Activated naive CD8-positive, alpha-beta T cell treated with anti-CD3 and anti-CD28 coated beads, Interleukin-2, amount 10 ng/mL, durations not matched to agents 7 days and 5 days (primary cell): ENCODE measurements around the gene TRHDE. TPM values are rescaled to one million over a fixed set of nuclear protein-coding genes. Genes with fewer than 3 reads are reported as not detected.
"Not testable (repeated sequence)": the region's sequence is repeated elsewhere in the genome, so short reads cannot be mapped to it uniquely, and the experiment has no call there.

Source experiments
- ATAC-seq: fragments of 150-1000 bp; cut with Tn5 transposase; one replicate; pipeline ENCODE4 v1.10.0; 2021; ENCODE audit warnings: low read depth, moderate library complexity
- POLR2A ChIA-PET: fragments of 350-600 bp; sonication (Branson Sonifier 250); formaldehyde crosslinking; loops from one replicate; lab custom pipeline; 2021; ENCODE audit warnings: antibody characterized with exemption; lab: Charles Lee
- DNase-seq: peaks from one replicate; pipeline ENCODE4 v3.0.0; 2021
- H3K27ac Mint-ChIP-seq: one replicate; pipeline ENCODE4 v1.8.0; 2022; ENCODE audit warnings: mild to moderate bottlenecking, mixed read lengths
- H3K27me3 Mint-ChIP-seq: one replicate; pipeline ENCODE4 v1.8.0; 2022; ENCODE audit warnings: mild to moderate bottlenecking, moderate library complexity, mixed read lengths
- H3K36me3 Mint-ChIP-seq: one replicate; pipeline ENCODE4 v1.8.0; 2021; ENCODE audit warnings: mild to moderate bottlenecking, mixed read lengths
- H3K4me1 Mint-ChIP-seq: one replicate; pipeline ENCODE4 v1.8.0; 2021; ENCODE audit warnings: mixed read lengths
- H3K4me3 Mint-ChIP-seq: one replicate; pipeline ENCODE4 v1.8.0; 2022; ENCODE audit warnings: mild to moderate bottlenecking, moderate library complexity, mixed read lengths
- H3K9me3 Mint-ChIP-seq: one replicate; pipeline ENCODE4 v1.8.0; 2021; ENCODE audit warnings: mixed read lengths
- total RNA-seq, 2 experiments: library from RNA; stranded (reverse); gene quantifications; one replicate each; pipeline ENCODE4 v1.2.3, GENCODE V29; 2021

TRHDE gene
- total RNA-seq, 2 experiments from 2014 or later: not detected

DNA sequence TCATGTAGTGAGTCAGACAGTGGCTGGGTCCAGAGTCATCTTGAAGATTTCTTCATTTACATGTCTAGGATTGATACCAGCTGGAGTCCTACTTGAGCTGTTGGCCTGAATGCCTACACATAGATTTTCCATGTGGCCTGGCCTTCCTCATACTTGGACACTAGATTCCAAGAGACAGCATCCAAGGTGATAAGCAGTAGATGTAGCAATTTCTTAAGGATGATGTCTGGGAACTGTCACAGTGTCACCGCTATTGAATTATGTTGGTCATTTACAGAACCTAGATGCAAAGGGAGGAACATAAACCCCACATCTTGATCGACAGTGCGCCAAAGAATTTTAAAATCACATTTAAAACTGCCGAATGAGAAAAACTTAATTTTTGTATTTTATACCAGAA is 412.3 kb downstream of the TRHDE start:
- H3K36me3 Mint-ChIP-seq: no peaks in the 10 kb centered on the region
- no peak overlapping the region for H3K27ac Mint-ChIP-seq
- no peak for ATAC-seq
- POLR2A ChIA-PET: no interaction called here
- H3K27me3 Mint-ChIP-seq: no peaks in the 10 kb centered on the region
- no peaks in the 10 kb centered on the region for H3K9me3 Mint-ChIP-seq
- DNase-seq: no peak
- no peaks in the 10 kb centered on the region for H3K4me1 Mint-ChIP-seq
- H3K4me3 Mint-ChIP-seq: no peak overlapping the region

DNA sequence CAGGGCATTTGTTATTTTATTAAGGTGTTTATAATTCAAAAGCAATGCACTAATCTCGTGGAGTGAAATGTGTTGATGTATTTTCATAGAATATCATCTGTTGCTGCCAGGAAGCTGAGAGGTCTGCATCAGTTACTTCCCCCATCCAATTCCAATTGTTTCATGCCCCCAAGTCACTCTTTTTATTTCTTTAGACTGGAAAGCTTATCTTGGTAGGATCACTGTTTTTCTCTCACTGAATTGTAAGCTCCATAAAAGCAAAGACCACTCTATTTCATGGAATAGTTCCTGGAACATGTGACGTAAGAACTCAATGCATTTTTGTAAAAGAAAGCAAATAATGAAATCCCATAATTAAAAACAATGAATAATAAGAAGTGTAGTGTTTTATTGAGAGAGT is 420.2 kb downstream of the TRHDE start:
- peaks cover 2% of the 10 kb centered on the region for H3K9me3 Mint-ChIP-seq
- H3K4me1 Mint-ChIP-seq: no peaks in the 10 kb centered on the region
- no peak for DNase-seq
- no peak overlapping the region for H3K4me3 Mint-ChIP-seq
- no peak overlapping the region for H3K27ac Mint-ChIP-seq
- H3K36me3 Mint-ChIP-seq: no peaks in the 10 kb centered on the region
- no peaks in the 10 kb centered on the region for H3K27me3 Mint-ChIP-seq
- POLR2A ChIA-PET: no interaction called here
- ATAC-seq: no peak

DNA sequence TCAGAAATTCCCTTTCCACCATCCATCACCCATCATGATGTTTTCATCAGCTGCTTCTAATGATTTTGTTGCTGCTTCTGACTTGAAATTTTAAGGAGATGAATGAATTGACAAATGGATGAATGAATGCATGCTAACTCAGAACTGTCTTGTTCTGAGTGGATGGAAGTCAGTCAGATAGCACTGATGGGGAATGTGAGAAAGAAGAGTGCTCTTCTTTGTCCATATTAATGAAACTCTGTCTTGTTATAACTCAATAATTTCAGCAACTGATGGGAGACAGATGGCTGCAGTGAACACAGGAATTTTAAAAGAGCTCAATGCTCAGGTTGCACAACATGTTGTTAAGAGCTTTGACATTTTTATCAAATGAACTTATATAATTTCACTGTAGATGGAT is 422.0 kb downstream of the TRHDE start:
- POLR2A ChIA-PET: no interaction called here

DNA sequence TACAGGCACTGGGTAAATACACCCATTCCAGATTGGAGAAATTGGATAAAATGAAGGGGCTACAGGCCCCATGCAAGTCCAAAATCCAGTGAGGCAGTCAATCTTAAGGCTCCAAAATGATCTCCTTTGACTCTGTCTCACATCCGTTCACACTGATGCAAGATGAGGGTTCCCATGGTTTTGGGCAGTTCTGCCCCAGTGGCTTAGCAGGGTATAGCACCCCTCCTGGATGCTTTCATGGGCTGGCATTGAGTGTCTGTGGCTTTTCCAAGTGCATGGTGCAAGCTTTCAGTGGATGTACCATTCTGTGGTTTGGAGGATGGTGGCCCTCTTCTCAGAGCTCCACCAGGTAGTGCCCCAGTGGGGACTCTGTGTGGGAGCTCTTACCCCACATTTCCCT is 427.2 kb downstream of the TRHDE start:
- no peak for DNase-seq
- H3K4me1 Mint-ChIP-seq: no peaks in the 10 kb centered on the region
- POLR2A ChIA-PET: no interaction called here
- H3K4me3 Mint-ChIP-seq: no peak overlapping the region
- no peaks in the 10 kb centered on the region for H3K36me3 Mint-ChIP-seq
- no peaks in the 10 kb centered on the region for H3K27me3 Mint-ChIP-seq
- no peak overlapping the region for H3K27ac Mint-ChIP-seq
- H3K9me3 Mint-ChIP-seq: peaks cover 9% of the 10 kb centered on the region
- no peak for ATAC-seq

More for the DNA sequence above, 422.0 kb downstream of the TRHDE start:
- Mint-ChIP-seq H3K4me1 (no peaks in the 10 kb centered on the region), H3K36me3 (no peaks in the 10 kb centered on the region), H3K27me3 (no peaks in the 10 kb centered on the region), H3K9me3 (peaks cover 4% of the 10 kb centered on the region), H3K4me3 (no peak overlapping the region), H3K27ac (no peak overlapping the region)
- ATAC-seq: no peak
- DNase-seq: no peak

DNA sequence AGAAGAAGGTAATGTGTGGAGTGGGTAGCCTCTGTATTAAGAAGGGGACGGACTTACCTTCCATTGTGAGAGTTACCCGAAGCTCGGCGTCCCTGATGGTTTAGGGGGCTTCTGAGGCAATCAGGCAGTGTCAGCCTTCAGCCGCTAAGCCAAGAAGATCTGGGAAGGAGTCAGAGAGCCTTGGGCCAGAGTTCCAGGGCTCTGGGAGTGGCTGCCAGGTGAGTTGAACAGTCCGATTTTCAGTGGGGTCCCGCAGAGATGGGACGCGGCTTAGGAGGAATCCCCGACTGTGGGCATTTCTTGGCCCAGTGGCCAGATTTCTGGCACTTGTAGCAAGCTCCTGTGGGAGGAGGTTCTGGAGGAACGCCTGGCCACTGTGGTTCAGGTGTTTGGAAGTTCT is 439.9 kb downstream of the TRHDE start:
- H3K27me3 Mint-ChIP-seq, ATAC-seq, POLR2A ChIA-PET, H3K9me3 Mint-ChIP-seq, H3K4me1 Mint-ChIP-seq, H3K36me3 Mint-ChIP-seq, DNase-seq, H3K27ac Mint-ChIP-seq, H3K4me3 Mint-ChIP-seq: not testable (repeated sequence)

DNA sequence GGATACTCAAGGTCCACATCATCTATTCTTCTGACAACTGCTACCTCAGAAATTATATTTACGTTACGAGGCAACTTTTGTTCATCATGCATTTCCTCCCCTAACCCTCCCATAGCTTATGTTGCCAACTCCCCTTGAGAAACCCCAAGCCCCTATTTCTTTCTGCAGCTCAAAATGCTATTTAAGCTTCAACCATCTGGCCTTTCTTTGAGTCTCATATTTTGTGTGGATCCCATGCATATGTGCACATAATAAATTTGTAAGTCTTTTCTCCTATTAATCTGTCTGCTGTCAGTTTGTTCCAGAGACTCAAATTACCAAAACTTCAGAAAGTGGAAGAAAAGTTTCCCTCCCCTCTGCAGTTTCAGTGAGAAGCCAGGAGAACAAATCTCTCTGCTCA is 444.1 kb downstream of the TRHDE start:
- Mint-ChIP-seq H3K27ac (no peak overlapping the region), H3K27me3 (no peaks in the 10 kb centered on the region), H3K4me1 (no peaks in the 10 kb centered on the region), H3K4me3 (no peak overlapping the region), H3K9me3 (no peaks in the 10 kb centered on the region), H3K36me3 (no peaks in the 10 kb centered on the region)
- POLR2A ChIA-PET: no interaction called here
- DNase-seq (no peak), ATAC-seq (no peak)

DNA sequence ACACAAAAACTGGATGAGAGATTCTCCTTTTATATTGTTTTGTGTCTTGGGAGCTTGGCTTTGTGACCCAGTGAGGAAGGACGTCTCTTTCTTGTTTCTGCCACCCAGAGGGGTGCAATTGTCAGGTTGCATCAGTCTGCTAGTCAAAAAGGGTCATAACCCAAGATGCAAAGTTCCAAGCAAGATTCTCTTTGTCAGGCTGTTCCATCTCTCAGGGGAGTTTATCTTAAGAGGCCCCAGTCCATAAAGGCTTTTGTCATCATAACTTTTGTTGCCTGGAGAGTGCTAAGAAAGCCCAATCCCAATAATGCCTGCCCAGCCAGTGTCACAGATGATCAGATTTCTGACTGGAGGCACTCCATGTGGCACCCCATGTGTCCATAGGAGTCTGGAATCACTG is 444.9 kb downstream of the TRHDE start:
- DNase-seq: no peak
- Mint-ChIP-seq H3K36me3 (no peaks in the 10 kb centered on the region), H3K9me3 (no peaks in the 10 kb centered on the region), H3K27ac (no peak overlapping the region), H3K27me3 (no peaks in the 10 kb centered on the region), H3K4me1 (no peaks in the 10 kb centered on the region), H3K4me3 (no peak overlapping the region)
- POLR2A ChIA-PET: no interaction called here
- ATAC-seq: no peak
